ENCODE measurements around the gene NOS1AP. TPM values are rescaled to one million over a fixed set of nuclear protein-coding genes. Genes with fewer than 3 reads are reported as not detected.

NOS1AP gene
- total RNA-seq, 3 donors from 2014 or later, result 11.8 to 17.4 (median 14.3) TPM

DNA sequence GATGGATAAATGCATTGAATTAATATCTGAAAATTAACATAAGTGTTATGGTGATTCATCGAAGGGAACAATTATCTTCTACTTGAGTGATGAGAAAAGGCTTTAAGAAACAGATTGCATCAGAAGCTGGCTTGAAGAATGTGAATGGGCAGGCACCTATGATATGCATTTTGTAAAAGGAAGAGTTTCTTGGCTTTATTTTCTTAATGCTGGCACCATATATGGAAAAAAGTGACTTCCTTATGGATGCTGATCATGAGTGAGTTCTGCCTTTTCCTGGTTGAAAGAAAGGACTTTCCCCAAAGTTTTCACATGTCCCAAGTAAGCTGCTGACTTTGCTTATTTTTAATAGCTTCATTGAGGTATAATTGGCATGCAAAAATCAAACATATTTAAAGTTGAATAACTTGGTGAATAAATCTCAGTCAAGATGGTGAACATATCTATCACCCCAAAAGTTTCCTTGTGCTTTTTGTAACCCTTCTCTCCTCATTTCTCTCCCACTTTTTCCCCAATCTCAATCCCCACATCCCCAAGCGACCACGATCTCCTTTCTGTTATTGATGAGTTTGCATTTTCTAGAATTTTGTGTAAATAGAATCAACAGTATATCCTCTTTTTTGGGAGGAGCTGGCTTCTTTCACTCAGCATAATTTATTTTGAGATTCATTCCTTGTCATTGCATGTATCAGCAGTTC, 233.0 kb downstream of the NOS1AP start:
- Histone ChIP-seq H3K36me3 (ENCODE audit: low read depth) (no peaks in the 10 kb centered on the region), H3K4me3 (no peak overlapping the region), H3K9me3 (no peaks in the 10 kb centered on the region), H3K4me1 (ENCODE audit: low read depth) (peaks cover 8% of the 10 kb centered on the region)
- DNase-seq (no peak), ATAC-seq (no peak)
- TF ChIP-seq, protein P1, sequence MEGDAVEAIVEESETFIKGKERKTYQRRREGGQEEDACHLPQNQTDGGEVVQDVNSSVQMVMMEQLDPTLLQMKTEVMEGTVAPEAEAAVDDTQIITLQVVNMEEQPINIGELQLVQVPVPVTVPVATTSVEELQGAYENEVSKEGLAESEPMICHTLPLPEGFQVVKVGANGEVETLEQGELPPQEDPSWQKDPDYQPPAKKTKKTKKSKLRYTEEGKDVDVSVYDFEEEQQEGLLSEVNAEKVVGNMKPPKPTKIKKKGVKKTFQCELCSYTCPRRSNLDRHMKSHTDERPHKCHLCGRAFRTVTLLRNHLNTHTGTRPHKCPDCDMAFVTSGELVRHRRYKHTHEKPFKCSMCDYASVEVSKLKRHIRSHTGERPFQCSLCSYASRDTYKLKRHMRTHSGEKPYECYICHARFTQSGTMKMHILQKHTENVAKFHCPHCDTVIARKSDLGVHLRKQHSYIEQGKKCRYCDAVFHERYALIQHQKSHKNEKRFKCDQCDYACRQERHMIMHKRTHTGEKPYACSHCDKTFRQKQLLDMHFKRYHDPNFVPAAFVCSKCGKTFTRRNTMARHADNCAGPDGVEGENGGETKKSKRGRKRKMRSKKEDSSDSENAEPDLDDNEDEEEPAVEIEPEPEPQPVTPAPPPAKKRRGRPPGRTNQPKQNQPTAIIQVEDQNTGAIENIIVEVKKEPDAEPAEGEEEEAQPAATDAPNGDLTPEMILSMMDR (IDR thresholded peaks at IDR 0.05), result no peak
- intact Hi-C loops (cut with DNase I, micrococcal nuclease), result no loop called here

DNA sequence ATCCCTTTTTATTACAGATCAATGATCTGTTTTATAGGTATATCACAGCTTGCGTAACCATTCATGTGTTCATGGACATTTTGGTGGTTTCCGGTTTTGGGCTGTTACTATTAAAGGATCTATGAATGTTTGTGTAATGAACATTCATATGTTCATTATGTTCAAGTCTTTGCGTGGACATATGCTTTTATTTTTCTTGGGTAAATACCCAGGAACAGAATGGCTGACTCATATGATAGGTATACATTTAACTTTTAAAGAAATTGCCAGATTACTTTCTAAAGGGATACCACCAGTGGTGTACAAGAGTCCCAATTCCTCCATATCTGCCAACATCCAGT, 233.5 kb downstream of the NOS1AP start:
- ATAC-seq (no peak), DNase-seq (no peak)
- H3K36me3 ChIP-seq (ENCODE audit: low read depth), result no peaks in the 10 kb centered on the region
- intact Hi-C loops (cut with DNase I, micrococcal nuclease), result no loop called here
- TF ChIP-seq, protein P1 (IDR thresholded peaks at IDR 0.05), result no peak
- peaks cover 6% of the 10 kb centered on the region for H3K4me1 ChIP-seq (ENCODE audit: low read depth)
- H3K9me3 ChIP-seq, result no peaks in the 10 kb centered on the region
- H3K4me3 ChIP-seq, result no peak overlapping the region

DNA sequence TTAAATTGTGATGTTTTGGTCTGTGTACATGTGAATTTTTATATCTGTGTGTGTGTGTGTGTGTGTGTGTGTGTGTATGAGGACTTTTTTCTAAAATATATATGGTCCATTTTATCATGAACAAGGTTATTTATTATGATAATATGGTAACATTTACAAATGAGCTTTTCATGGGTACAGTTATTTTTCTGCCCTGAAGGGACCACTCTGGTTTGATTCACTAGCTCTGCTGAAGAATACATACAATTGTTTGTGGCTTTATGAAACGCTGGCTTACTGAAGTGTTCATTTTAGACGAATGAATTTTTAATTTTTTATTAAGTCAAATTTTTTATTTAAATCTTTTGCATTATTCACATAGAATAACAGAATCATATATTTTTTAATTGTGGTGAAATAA, 235.2 kb downstream of the NOS1AP start:
- H3K36me3 ChIP-seq (ENCODE audit: low read depth), result no peaks in the 10 kb centered on the region
- intact Hi-C loops (cut with DNase I, micrococcal nuclease), result no loop called here
- DNase-seq, result no peak
- H3K4me3 ChIP-seq, result no peak overlapping the region
- no peak for ATAC-seq
- TF ChIP-seq, protein P1 (IDR thresholded peaks at IDR 0.05), result no peak
- no peaks in the 10 kb centered on the region for H3K4me1 ChIP-seq (ENCODE audit: low read depth)
- H3K9me3 ChIP-seq, result no peaks in the 10 kb centered on the region

DNA sequence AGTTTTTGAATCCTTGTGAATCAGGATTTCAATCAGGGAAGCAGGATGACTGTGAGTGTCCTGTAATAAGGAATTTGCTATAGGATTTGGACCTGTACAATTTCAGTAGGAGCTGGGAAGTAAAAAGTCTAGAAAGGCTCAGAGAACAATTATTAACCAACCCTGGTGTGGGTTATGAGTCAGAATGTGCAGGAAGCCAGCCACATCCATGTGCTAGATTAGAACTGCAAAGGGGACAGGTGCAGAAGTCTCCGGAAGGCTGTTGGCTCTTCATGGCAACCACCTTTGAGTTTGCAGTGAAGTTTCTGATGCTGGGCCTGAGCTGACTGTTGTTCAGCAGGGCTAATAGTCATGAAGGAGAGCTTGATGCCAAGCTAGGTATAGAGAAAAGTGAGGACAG, 236.5 kb downstream of the NOS1AP start:
- intact Hi-C loops (cut with DNase I, micrococcal nuclease), result no loop called here

DNA sequence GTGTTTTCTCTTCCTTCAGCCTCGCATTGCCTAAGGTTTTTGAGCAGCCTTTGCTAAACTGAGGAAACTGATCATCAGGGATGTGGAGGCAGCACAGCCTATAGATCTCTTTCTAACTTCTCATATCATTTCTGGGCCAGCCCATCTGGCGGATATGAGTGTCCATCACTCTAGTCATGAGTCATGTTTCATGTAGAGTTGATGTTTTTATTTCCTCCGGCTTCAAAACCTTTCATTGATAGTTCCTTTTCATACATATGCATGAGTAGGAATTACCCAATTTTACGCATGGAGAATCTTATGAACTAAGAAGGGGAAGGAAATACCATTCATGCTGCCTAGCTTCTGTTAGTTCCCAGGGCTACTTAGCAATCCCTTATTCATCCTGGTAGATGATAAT, 240.8 kb downstream of the NOS1AP start:
- ATAC-seq (no peak), DNase-seq (no peak)
- intact Hi-C loops (cut with DNase I, micrococcal nuclease), result no loop called here
- TF ChIP-seq, protein P1 (IDR thresholded peaks at IDR 0.05), result no peak
- H3K36me3 ChIP-seq (ENCODE audit: low read depth), result no peaks in the 10 kb centered on the region
- H3K4me3 ChIP-seq, result no peak overlapping the region
- no peaks in the 10 kb centered on the region for H3K9me3 ChIP-seq
- no peaks in the 10 kb centered on the region for H3K4me1 ChIP-seq (ENCODE audit: low read depth)

More for the DNA sequence above, 236.5 kb downstream of the NOS1AP start:
- Histone ChIP-seq H3K9me3 (no peaks in the 10 kb centered on the region), H3K4me3 (no peak overlapping the region), H3K4me1 (ENCODE audit: low read depth) (no peaks in the 10 kb centered on the region), H3K36me3 (ENCODE audit: low read depth) (no peaks in the 10 kb centered on the region)
- no peak for DNase-seq
- ATAC-seq, result peak; percentile 95
- TF ChIP-seq, protein P1 (IDR thresholded peaks at IDR 0.05), result no peak

DNA sequence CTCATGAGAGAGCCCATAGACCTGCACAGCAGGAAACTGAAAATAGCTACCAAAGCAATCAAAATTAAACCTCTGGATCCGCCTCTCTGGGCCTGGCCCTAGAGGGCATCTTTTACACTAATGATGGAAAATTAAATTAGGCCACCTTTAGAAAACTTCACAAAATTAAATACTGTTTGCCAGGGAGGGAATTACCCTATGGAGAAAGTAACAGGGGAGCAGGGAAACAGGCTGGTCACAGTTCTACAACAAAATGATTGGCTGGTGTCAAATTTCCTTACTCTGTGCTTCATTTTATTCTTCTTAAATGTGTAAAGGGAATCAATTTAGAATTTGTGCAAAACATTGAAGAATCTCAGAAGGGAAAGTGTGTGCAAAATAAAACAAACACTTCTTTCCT, 244.7 kb downstream of the NOS1AP start:
- DNase-seq, result no peak
- peaks cover 7% of the 10 kb centered on the region for H3K4me1 ChIP-seq (ENCODE audit: low read depth)
- no peak for ATAC-seq
- H3K4me3 ChIP-seq, result no peak overlapping the region
- intact Hi-C loops (cut with DNase I, micrococcal nuclease), result no loop called here
- H3K9me3 ChIP-seq, result no peaks in the 10 kb centered on the region
- TF ChIP-seq, protein P1 (IDR thresholded peaks at IDR 0.05), result no peak
- H3K36me3 ChIP-seq (ENCODE audit: low read depth), result no peaks in the 10 kb centered on the region

All from mucosa of descending colon (tissue), 3 donors.